SK-N-SH (cell line): Measurements from ENCODE around the gene MPZL1.
"Not testable (repeated sequence)": the region's sequence is repeated elsewhere in the genome, so short reads cannot be mapped to it uniquely, and the experiment has no call there.

Experiments used
- CTCF ChIP-seq: fragments of 200-600 bp; sonication (generic); IDR thresholded peaks from 2 replicates; pipeline ENCODE4 v1.6.1; 2017; ENCODE audit warnings: antibody characterized with exemption, mild to moderate bottlenecking, moderate library complexity
- GABPA ChIP-seq: IDR thresholded peaks from 2 replicates; pipeline ENCODE4 v1.4.0; 2012; ENCODE audit warnings: low read depth, mild to moderate bottlenecking
- MAX ChIP-seq: IDR thresholded peaks from 2 replicates; pipeline ENCODE4 v1.4.0; 2012; ENCODE audit warnings: low read depth
- MXI1 ChIP-seq: IDR thresholded peaks from 2 replicates; pipeline ENCODE4 v1.6.1; 2012; ENCODE audit warnings: mild to moderate bottlenecking, low read depth, low read length, improper control_type of control experiment
- NRF1 ChIP-seq: IDR thresholded peaks from 2 replicates; pipeline ENCODE4 v1.6.1; 2012; ENCODE audit warnings: low read depth, mild to moderate bottlenecking, low read length
- PBX3 ChIP-seq: IDR thresholded peaks from 2 replicates; pipeline ENCODE4; 2012
- POLR2AphosphoS5 ChIP-seq: IDR thresholded peaks from 2 replicates; pipeline ENCODE4 v1.6.1; 2012; ENCODE audit warnings: low read depth, low read length
- RAD21 ChIP-seq: IDR thresholded peaks from 2 replicates; pipeline ENCODE4 v1.6.1; 2012; ENCODE audit warnings: mild to moderate bottlenecking, low read length
- RXRA ChIP-seq: IDR thresholded peaks from 2 replicates; pipeline ENCODE4 v1.4.0; 2012; ENCODE audit warnings: low read depth, mild to moderate bottlenecking, borderline replicate concordance
- TAF1 ChIP-seq: IDR thresholded peaks from 2 replicates; pipeline ENCODE4 v1.6.1; 2012; ENCODE audit warnings: low read depth, mild to moderate bottlenecking, low read length, moderate library complexity, borderline replicate concordance
- USF2 ChIP-seq: fragments of 150-350 bp; IDR thresholded peaks from 2 replicates; pipeline ENCODE4 v1.6.1; 2017; ENCODE audit warnings: antibody characterized with exemption, low read length, low read depth, borderline replicate concordance
- ZBTB33 ChIP-seq: IDR thresholded peaks from 2 replicates; pipeline ENCODE4 v1.4.0; 2012; ENCODE audit warnings: low read depth, borderline replicate concordance

- TF ChIP-seq MXI1, ZBTB33, PBX3, CTCF, TAF1, RXRA, GABPA, USF2, NRF1, POLR2AphosphoS5, MAX, RAD21: not testable (repeated sequence)
Observed at GRCh38 chr1:167806235-167806634, 84.5 kb downstream of the MPZL1 start.
